Nucleus accumbens (tissue), 56 donors: ENCODE results near the gene ORM1.

Experiments used
- DNase-seq, 56 donors: peaks; one replicate each; lab custom pipeline; 2025; lab: John Stamatoyannopoulos, UW

The ORM1 gene

GRCh38 chr9:114357911-114358328, 35.0 kb downstream of the ORM1 start:
- no peak for DNase-seq

DNA sequence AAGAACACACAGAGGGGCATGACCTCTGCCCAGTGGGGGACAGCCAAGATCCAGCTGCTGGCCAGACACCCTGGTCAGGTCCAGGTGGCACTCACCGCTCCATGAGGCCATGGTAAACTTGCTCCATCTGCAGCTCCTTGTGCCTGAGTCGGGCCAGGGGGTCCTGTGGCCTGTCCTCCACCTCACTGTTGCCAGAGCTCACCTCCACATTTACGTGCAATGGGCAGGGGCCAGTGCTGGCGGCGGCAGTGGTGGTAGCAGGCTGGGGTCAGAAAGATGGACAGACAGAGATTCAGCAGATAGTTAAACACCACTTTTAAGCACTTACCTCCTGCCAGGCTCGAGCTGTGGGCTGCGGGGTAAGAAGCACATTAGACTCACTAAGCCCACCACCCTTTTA, 36.9 kb downstream of the ORM1 start:
- no peak for DNase-seq

DNA sequence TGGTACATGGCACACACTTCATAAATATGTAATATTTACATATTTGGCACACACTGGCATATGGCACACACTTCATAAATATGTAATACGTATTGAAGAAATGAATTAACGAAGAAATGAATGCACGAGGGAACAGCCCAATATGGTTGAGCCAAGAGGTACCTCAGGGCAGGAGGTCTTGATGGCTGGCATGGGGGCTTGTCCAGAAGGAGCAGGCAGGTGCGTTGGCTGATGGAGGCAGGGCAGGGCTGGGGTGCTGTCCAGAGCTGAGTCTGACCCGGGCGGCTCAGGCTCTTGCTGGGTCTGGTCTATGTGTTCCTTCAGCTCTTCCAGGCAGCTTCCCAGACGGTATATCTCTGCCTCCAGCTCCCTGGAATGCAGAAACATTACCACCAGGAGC, 38.6 kb downstream of the ORM1 start:
- DNase-seq, result no peak

DNA sequence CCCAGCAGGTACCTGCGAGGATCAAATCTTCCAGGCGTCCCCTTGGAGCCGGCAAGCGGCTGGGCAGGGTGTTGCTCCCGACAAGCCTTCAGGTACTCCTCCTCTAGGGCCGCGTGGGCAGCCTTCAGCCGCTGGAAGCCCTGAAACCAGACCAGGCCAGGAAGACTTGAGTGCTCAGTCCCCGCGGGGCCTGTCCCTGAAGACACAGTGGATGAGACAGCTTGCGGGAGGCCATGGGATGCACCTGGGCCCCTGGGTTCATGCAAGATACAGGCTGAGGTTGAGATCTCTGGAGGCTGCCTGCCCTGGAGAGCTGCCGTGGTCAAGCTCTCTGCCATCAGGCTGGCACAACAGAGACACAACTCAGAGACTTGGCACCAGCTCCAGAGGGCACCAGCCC, 39.5 kb downstream of the ORM1 start:
- DNase-seq, result no peak

DNA sequence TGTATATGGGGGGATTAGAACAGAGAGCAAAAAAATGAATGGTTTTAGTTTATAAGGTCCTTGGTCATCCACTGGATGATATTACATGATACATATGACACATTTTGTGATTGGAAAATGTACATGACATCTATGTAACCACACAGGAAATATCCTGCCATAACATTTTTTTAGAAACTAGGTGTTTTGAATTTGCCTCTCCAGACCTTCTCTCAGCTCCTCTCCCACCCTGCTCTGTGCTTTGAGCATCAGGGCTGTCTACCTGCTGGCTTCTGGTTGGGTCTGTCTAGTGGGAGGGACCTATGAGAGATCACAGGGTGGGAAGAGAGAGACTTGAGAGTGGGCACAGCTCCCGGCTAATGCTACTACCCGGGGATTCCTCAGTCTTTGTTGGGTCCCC, 40.5 kb downstream of the ORM1 start:
- no peak for DNase-seq

DNA sequence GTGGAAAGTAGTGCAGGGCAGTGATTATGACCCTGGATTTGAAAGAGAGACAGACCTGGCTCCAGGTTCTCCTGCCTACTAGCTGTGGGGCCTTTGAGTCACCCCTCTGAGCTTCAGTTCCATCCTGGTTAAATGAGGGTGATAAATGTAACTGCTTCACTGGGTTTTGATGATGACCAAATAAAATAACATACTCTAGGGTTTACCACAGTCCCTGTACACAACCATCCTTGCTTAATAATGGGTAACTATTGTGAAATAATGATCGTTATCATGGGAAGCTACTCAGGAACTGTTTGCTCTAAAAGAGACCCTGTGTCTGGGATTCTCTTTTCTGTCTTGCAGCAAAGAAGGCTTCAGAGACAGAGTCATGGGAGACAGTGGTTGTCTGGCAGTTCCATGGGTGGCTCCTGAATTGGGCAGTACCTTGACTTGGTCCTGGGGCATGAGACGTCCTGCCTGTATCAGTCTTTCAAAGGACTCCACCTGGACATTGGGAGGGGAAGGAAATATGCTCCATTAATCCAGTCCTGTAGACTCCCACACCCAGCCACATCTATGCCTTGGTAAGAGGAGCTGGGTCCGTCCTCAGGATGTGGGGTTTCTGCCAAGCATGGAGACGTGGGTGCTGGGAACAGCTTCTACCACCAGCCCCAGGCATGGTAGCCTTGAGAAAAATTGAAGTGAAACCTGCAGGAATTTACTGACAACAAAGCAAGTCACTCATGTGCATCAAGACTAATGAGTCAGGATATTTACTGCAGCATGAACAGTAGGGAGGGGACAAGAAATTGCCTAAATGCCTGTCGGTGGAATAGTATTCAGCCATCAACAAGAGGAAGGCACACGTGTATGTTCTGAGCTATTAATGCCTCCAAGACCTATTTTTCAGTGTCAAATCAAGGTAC, 41.5 kb downstream of the ORM1 start:
- no peak for DNase-seq

DNA sequence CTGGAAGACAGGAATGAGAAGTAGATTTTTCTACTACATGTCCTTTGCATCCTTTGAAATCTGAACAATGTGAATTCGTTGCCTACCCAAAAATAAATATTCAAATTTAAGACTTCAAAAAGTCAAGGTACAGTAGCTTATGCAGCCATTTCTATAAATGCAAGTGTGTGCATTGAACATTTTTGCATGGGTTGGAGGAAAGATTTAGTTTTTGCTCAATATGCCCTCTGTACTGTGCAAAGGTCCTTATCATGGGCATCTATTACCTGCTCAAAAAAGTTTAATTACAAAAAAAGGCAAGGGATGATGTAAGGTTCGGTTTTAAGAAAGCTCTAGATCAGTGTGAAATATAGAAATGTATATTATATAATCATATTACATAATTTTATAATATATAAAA, 42.3 kb downstream of the ORM1 start:
- no peak for DNase-seq

DNA sequence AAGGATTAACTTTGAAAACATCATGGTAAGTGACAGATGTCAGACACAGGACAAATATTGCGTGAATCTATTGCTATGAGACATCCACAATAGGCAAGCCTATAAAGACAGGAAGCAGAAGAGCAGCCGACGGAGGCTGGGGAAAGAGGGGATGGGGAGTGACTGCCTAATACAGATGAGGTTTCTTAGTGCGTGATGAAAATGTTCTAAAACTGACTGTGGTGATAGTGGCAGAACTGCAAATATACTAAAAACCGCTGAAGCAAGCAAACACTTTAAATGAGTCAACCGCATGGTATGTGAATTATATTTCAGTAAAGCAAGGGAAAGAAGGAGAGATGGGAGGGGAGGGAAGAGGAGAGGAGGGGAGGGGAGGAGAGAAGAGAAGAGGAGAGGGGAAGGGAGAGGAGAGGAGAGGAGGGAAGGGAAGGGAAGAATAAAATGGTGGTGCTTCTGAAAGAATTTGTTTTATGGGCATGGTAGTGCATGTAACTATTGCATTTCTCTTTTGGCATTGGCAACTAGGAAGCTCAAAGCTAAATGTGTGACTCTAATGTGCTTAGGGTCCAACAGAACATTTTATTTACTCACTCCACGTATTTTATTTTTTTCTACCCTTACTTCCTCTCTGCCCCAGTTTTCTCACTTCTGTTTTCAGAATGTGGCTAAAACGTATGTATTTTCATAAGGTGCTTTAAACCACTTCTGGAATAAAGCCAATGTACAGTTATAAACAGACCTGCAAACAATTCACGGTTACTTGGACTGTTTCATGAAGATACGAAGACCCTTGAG, 43.6 kb downstream of the ORM1 start:
- no peak for DNase-seq

- DNase-seq, result no peak
Observed at GRCh38 chr9:114367366-114367765, 44.5 kb downstream of the ORM1 start.

GRCh38 chr9:114367772-114368569, 45.1 kb downstream of the ORM1 start:
- DNase-seq, result no peak

DNA sequence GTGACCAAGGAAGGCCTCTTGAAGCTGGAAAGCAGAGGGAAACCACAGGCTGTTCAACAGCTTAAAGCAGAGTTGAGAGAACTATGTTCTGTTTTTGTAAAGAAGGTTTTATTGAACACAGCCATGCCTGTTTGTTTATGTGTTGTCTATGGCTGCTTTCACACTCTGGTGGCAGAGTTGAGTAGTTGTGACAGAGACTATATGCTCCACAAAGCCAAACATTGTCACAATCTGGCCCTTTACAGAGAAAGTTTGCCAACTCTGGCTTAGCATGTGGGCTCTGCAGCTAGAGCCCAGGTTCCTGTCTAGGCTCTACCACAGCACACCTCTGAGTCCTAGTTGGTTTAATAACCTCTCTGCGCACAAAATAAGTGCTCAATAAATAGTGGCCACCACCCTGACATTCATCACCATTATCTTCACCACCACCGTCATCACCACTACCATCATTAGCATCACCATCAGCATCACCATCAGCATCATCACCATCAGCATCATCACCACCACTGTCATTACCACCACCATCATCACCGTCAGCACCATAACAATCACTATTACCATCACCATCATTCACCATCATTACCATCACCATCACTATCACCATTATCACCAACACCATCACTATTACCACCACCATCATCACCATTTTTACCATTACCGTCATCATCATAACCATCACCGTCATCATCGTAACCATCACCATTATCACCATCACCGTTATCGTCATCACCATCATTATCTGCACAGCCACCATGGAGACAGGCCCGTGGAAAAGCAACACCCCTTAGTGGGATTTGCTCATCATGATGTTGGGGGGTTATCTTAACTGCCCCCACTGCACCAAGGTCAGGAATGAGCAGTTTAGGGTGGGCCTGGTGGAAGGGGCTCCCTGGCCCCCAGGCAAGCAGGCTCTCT, 46.6 kb downstream of the ORM1 start:
- DNase-seq, result no peak

DNA sequence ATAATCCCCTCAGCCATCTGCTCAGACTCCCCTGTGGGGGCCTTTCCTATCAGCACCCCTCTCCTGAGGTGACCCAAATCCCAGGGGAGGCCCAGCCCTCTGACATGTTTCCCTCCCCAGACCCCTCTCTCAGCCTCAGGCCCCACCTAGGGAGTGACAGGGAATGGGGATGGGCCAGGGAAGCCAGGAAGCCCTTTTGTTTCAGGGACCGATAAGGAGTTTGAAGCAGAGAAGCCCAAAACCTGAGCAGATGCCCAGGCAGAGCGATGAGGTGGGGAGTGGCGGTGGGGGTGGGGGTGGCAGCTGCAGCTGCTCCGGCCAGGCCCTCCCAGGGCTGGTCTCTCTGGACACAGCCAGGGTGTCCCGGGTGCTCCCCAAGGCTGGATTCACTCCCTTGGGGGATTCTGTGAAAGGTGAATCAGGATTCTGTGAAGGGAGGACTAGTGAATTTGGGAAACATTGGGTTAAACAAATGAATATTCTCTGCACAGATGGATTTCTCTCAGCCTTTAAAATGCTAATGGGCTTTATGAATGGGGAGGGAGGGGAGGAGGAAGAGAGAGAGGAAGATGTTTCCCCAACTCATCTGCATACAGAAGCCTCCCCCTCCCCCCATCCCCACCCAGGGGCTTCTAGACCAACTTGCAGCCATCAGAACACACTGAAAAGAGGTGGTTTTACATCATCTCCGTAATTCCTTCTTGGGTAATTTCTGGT, 47.5 kb downstream of the ORM1 start:
- peak in 33 of 56 donors; percentile 14 to 81 (median 44) for DNase-seq

- peak in 54 of 56 donors; percentile 32 to 94 (median 83) for DNase-seq
Observed at GRCh38 chr9:114370968-114371320, 48.0 kb downstream of the ORM1 start.

GRCh38 chr9:114371343-114371944, 48.5 kb downstream of the ORM1 start:
- DNase-seq, result peak in 2 of 56 donors; percentile 46

DNA sequence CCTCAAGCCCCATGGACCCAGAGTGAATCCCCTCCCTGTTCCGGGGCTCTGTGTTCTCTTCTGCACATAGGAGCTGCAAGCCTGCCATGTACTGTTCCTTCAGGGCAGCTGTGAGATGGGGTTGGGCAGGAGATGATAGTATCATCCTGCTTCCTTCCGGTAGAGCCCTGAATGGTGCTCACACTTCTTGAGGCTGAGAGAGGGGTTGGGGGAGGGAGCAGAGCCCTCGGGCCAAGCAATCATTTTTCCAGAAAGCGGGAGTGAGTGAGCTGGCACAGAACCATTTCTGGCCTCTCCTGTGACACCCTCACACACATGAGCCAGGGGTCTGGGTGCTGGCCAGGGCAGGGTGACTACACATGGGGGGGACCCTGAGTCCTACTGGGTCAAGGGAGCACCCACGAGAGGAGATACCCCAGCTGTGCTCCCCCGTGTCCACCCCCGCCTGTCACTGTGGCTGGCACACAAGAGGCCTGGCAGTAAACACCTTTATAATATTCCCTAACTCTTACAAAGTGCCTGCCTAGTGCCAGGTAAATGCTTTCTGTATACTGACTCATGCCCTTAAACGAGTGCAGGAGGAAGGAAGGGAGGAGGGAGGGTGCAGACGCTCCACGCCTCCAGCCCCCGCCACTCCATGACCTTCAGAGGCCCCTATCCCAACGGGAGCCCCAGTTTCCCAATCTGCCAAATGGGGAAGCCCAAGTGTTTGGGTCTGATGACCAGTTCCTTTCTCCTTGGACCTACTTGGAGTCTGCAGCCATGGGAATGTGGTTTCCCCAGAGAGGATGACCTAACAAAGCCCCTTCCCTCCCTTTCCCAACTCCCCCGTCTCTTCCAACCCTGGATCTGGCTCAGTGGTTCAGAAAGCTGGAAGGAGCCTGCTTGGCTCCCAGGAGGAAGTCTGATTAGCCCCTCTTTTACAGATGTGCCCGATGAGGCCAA, 49.3 kb downstream of the ORM1 start:
- DNase-seq, result peak in 8 of 56 donors; percentile 17 to 48 (median 28)

DNA sequence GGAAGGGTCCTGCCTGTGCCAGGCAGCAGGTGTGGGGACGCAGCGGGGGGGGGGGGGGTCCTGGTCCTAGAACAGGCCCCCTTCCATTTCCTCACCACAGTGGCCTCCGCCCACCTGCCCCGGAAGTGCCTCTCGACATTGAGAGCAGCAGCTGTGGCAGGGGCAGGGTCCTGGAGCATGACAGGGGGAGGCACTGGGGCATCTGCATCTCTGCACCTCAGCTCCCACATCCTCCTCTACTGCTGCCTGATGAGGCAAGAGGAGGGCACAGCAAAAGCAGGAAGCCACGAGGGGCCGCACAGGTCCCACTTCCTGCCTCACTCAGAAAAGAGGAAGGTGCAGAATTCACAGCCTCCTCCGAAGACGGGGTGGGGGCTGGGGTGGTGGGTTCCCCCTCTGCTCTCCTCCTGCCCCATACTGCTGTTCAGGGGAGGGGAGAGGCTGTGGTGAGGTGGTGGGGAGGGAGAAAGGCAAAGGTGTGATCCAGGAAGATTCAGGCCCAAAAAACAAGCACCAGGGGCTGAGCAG, 50.1 kb downstream of the ORM1 start:
- DNase-seq, result peak in 22 of 56 donors; percentile 10 to 56 (median 27)
